ENCODE measurements around the gene MERTK. TPM values are rescaled to one million over a fixed set of nuclear protein-coding genes. Genes with fewer than 3 reads are reported as not detected.
A peak's percentile ranks its signal among the peaks of the same experiment; 100 is the strongest.

MERTK gene
- total and polyA plus RNA-seq, 2 of the 13 experiments (the other 11 are each of a cell fraction or from before 2014, with no cell fraction given): 37.3 to 44.7 TPM

- TF ChIP-seq PHF20 (CRISPR knock-in tag; IDR thresholded peaks at IDR 0.05) (peak; percentile 73), THAP7 (CRISPR knock-in tag; IDR thresholded peaks at IDR 0.05) (peak; percentile 59; the same call in 1 of the 2 replicates), SPEN (CRISPR knock-in tag; IDR thresholded peaks at IDR 0.05; ENCODE audit: low read depth) (peak; percentile 58), JUND (CRISPR knock-in tag; IDR thresholded peaks at IDR 0.05) (no peak), TSC22D2 (CRISPR knock-in tag; IDR thresholded peaks at IDR 0.05; ENCODE audit: borderline replicate concordance) (peak; percentile 34; the same call in 1 of the 2 replicates), ZNF274 (CRISPR knock-in tag; IDR thresholded peaks at IDR 0.05) (peak; percentile 93), DNMT1 (CRISPR knock-in tag; IDR thresholded peaks at IDR 0.05) (no peak), ATM (IDR thresholded peaks at IDR 0.05; ENCODE audit: borderline replicate concordance) (no peak), ZNF609 (CRISPR knock-in tag; IDR thresholded peaks at IDR 0.05; ENCODE audit: borderline replicate concordance) (no peak; the same call in 1 of the 2 replicates), ZNF574 (CRISPR knock-in tag; IDR thresholded peaks at IDR 0.05) (peak; percentile 81), SMARCC2 (IDR thresholded peaks at IDR 0.05) (no peak), KDM1A (CRISPR knock-in tag; IDR thresholded peaks at IDR 0.05) (no peak), TBX2 (CRISPR knock-in tag; IDR thresholded peaks at IDR 0.05; ENCODE audit: borderline replicate concordance) (no peak; the same call in 1 of the 2 replicates), ZNF225 (CRISPR knock-in tag; IDR thresholded peaks at IDR 0.05) (peak; percentile 20; the same call in 1 of the 2 replicates), ZNF576 (CRISPR knock-in tag; IDR thresholded peaks at IDR 0.05) (no peak), RXRA (CRISPR knock-in tag; IDR thresholded peaks at IDR 0.05) (peak; percentile 91), ZNF20 (CRISPR knock-in tag; IDR thresholded peaks at IDR 0.05) (no peak), ZNF761 (CRISPR knock-in tag; conservative IDR thresholded peaks at IDR 0.05) (peak; percentile 79), ZNF766 (CRISPR knock-in tag; IDR thresholded peaks at IDR 0.05; ENCODE audit: borderline replicate concordance) (peak; percentile 80), BATF2 (CRISPR knock-in tag; IDR thresholded peaks at IDR 0.05) (no peak), MAFG (CRISPR knock-in tag; IDR thresholded peaks at IDR 0.05) (no peak)
These were observed at the start of gene MERTK (continued) for GRCh38 chr2:111897924-111898702.
